Stimulated activated CD4-positive, alpha-beta T cell treated with anti-CD3 and anti-CD28 coated beads, TNF-alpha, amount 100 ng/mL, for 1 hour (primary cell): Measurements from ENCODE around the gene LILRA6.
"Not testable (repeated sequence)": the region's sequence is repeated elsewhere in the genome, so short reads cannot be mapped to it uniquely, and the experiment has no call there.

Experiments used
- DNase-seq, 3 donors: peaks; one replicate each; pipeline ENCODE4 v3.0.0-alpha.2; 2020; ENCODE audit warnings: low read depth in 3 of 3, low spot score in 1 of 3

The LILRA6 gene

DNA sequence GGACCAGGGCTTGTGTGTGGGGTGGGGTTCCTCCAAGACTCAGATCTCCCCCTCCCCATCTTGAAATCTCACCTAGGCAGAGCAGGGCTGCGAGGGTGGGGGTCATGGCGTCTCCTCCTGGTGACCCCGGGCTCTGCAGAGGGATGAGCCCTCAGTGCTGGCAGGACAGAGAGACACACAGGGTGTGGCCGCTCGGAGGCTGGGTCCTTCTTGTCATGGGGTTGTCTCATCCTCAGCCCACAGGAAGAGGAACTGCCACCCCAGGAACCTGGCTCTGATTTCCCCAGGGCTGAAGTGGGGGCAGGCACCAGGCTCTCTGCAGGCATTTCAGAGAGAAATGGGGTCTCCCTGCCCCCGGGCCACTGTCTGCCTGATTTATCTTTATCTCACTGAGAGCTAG is at the start of gene LILRA6:
Gene LILRA6, minus strand, starts transcription at position 145 of the 400 bp plus-strand sequence.
- not testable (repeated sequence) for DNase-seq

GRCh38 chr19:54289160-54289559 is 46.6 kb upstream of the LILRA6 start:
- not testable (repeated sequence) for DNase-seq

DNA sequence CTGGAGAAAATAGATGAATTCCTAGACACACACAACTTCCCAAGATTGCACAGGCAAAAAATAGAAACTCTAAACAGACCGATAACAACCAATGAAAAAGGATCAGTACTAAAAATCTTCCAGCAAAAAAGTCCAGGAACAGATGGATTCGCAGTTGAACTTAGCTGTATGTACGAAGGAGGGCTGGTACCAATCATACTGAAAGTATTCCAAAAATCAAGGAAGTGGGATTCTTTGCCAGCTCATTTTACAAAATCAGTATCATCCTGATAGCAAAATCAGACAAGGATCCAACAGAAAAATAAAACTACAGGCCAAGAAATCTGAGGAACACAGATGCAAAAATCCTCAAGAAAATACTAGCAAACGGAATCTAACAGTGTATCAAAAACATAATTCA is 44.9 kb upstream of the LILRA6 start:
- no peak for DNase-seq

DNA sequence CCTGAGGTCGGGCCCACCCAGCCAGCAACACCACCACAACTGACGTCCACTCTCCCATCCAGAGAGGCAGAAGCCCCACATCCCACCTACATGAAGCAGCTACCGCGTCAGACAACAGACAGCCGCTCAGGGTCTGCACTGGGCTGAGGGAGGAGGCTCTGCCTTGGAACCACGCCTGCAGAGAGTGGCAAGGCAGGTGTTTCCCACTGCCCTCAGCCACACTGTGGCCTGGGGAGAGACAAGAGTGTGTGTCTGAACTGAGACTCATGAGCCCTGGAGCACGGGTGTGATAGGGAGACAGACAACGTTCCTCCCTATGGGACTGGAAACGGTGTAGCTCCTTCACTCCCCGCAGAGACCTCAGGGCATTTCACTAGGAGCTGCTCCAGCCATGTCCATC is 43.7 kb upstream of the LILRA6 start:
- not testable (repeated sequence) for DNase-seq

DNA sequence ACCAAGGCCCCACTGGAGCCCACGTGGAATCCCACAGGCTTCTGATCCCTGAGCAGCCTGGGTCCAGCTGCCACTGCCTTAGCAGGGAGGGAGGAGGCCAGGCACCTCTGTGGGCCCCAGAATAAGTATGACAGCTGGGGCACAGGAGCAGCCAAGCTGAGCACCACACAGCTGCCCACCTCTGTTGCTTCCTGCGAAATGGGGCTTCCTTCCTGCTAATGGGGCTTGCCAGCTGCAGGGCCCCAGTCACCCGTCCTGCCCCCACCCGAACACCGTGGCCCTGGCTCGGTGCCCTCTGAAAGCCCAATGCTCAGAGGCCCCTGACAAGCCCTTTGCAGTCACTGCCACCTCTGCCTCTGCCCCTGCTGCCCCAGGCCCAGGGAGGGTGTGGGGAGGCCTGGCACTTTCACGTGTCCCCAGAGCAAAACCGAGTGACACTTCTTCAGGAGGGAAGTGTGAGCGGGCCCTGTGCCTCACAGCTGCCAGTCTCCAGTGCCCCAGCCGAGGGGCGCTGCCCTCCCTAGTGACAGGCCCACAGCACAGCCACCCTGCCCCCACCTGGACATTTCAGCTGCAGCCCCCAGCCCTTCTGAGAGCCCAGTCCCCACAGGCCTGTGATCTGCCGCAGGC is 43.0 kb upstream of the LILRA6 start:
- not testable (repeated sequence) for DNase-seq

DNA sequence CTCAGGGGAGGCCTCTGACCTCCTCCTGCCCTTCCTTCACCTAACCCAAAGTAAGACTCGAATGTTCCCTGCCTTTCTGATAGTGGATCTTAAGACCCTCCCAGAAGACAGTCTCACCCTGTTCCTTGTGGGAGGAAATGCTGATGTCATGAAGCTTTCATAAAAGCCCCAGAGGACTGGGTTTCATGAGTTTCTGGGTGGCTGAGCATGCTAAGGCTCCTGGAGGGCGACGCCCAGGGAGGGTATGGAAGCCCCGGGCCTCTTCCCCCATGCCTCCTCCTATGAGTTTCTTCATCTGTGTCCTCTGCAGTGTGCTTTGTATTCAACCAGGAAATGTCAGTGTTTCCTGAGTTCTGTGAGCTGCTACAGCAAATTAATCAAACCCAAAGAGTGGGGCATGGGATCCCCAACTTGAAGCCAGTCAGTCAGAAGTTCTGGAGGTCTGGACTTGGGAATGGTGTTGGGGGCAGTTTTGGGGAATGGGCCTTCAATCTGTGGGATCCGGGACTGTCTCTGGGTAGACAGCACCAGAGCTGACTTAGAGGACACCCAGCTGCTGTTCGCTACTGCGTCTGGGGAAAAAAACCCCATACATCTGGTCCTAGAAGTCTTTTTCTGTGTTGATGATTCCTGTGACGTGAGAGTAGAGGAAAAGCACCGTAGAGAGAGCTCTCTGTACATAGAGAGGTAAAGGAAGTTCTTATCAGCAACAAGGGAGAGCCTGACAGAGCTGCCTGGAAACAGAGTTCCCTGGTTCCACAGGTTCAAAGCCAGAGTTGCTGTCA is 40.3 kb upstream of the LILRA6 start:
- no peak for DNase-seq

GRCh38 chr19:54281729-54282075 is 39.1 kb upstream of the LILRA6 start:
- not testable (repeated sequence) for DNase-seq

DNA sequence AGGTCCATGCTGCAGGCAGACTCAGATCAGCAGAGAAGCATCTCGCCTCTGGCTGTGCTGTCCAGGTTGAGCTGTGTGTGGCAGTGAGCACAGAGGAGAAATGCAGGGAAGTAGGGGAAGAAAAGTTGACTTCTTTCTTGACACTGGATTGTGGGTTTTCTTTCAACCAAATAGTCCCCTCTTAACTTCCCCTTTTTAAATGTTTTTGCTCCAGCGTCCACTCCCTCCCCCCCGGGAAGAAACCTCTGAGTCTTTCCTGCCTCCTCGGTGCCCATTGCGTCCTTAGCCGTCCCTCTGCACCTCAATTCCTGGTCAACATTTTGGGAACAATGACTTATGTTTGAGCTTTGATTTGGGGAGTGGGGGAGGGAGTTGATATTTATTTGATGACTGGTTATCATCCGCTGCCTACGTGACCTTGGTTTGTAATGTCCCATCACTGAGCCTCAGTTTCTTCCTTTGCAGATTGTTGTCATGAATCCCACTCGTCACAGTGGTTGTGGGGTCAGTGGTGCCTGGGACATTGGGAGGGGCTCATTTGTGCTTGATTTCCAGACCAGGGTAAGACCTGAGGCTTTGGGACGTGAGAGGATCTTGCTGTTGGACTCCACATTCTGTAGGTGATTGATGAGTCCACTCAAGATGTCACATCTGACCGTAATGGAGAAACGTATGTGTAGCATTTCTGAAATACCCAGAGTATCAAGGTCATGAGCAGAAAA is 38.6 kb upstream of the LILRA6 start, which contains the start of gene LILRB2:
Gene LILRB2, minus strand, starts transcription at position 104 of the 722 bp plus-strand sequence. CDS start 614 bp downstream, outside the sequence.
- DNase-seq: no peak

GRCh38 chr19:54280441-54280840 is 37.9 kb upstream of the LILRA6 start:
- DNase-seq: not testable (repeated sequence)

DNA sequence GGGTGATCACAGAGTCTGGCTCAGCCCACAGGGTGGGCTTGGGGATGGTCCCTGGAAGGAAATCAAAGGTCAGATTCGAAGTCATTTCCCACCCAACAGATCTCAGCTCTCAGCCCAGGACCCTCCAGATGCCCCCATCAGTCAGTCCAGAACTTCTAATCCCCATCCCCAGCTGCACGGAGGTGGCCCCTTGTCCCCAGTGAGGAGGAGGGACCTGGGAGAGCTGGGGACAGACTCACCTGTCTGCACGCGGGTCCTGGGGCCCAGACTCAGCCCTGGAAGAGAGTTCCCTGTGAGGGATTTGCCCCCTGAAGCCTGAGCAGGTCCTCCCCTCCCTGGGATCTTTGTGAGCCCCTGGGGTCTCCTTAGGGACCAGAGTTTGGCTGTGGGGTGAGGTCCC is 37.4 kb upstream of the LILRA6 start:
- DNase-seq: not testable (repeated sequence)

GRCh38 chr19:54279406-54279962 is 36.9 kb upstream of the LILRA6 start:
- DNase-seq: no peak

DNA sequence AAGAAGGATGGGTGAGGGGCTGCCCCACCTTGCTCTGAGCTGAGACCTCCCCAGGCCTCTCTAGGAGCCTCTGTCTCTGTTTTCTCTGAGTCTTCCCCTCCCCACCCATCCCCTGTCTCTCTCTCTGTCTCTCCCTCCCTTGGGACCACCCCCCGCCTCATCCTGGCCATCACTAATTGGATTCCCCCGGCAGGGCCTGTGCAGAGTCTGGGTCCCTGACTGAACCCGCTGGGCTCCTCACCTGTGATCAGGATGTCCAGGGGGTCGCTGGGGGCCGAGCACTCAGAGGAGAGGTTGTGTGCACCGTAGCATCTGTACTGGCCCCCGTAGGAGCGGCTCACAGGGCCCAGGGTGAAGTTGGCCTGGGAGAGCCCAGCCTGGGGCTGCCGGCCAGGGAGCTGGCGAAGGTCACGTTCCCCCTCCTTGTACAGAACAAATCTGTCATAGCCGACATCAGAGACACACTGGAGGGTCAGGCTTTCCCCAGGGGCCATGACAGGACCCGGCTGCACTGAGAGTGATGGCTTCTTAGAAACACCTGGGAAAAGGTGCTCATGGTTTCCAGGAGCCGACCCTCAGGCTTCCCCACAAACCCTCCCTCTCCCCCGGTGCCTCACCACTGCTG is 36.1 kb upstream of the LILRA6 start:
- not testable (repeated sequence) for DNase-seq

DNA sequence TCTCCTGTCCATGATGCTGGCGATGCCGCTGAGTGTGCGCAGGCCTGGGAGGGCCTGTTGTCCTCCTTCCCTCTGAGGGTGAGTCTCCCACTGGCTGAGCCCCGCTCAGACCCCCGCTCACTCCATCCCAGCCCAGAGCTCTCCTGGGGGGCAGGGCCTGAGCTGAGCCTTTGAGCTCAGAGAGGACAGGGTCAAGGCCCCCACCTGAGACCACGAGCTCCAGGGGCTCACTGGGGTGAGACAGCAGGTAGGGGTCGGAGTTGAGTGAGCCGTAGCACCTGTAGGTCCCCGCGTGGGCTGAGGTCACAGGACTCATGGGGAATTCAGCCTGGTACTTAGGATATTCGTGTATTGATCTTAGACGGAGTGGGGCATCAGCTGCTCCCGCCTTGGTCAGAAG is 35.5 kb upstream of the LILRA6 start:
- not testable (repeated sequence) for DNase-seq

DNA sequence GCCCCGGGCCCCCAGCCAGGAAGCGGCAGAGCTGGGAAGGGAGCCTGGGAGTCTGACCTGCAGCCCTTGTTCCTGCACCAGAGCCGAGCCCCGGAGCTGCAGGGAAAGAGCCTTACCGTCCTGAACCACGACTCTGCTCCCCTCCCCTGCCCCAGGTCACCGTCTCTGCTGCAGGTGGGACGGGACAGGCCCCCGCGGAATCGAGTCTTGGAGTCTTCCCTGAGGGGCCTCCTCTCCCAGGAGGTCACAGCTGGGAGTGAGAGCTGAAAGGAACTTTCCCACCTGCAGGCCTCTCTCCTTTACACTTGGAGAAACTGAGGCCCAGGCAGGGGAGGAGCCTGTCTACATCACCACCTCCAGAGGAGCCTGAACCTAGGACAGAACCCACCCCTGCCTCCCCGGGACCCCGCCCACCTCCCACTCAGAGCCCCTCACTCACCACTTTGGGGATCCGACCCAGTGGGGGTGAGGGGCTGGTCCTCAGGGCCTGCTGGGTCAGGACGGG is 34.6 kb upstream of the LILRA6 start:
- DNase-seq: not testable (repeated sequence)

DNA sequence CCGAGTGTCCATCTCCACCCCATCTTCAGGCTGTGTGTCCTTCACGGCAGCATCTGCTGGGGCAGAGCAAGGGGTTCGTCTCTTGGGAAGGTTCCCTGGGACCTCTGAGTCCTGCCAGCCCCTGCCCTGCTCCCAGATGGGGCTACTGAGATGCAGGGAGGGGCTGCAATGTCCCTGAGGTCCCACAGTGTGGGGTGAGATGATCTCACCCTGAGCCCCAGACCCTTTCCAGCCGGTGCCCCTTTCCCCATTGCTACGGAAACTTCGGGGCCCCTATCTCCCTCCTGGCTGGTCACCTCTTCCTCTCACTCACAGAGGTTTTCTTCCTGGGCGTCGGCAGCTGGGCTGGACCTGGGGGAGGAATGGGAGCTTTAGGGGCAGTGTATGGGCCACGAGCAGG is 33.4 kb upstream of the LILRA6 start:
- no peak for DNase-seq

DNA sequence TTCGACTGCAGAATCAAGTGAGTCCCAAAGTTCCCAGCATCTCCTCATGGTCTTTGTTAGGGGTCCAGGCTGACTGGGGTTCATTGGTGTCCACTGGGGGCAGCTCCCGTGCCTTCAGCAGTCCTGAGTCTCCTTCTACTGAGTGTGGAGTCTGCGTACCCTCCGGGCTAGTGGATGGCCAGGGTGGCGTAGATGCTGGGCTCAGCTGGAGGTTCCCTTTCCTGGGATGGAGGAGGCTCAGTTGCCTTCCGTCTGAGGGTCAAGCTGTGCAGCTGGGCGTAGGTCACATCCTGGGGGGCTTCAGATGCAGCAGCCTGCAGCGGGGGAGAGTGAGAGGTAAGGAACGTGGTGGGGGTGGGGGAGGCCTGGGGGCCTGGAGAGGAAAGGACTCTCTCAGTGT is 31.9 kb upstream of the LILRA6 start:
- DNase-seq: not testable (repeated sequence)

GRCh38 chr19:54273821-54274220 is 31.2 kb upstream of the LILRA6 start:
- DNase-seq: no peak

GRCh38 chr19:54272181-54272580 is 29.6 kb upstream of the LILRA6 start:
- not testable (repeated sequence) for DNase-seq

DNA sequence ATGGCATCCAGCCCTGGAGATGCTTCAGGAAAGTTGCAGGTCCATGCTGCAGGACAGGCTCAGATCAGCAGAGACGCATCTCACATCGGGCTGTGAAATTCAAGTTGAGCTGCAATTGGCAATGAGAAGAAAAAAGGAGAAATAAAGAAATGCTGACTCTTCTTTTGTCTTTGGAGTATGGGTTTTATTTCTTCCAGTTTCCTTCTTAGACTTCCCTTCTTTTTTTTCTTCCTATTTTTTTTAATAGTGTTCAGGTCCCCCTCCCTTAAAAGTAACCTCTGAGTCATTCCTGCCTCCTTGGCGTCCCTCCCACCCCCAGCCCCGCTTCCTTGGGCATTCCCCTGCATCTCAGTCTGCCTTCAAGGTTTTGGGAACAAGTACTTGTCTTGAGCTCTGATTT is 29.0 kb upstream of the LILRA6 start:
- not testable (repeated sequence) for DNase-seq

DNA sequence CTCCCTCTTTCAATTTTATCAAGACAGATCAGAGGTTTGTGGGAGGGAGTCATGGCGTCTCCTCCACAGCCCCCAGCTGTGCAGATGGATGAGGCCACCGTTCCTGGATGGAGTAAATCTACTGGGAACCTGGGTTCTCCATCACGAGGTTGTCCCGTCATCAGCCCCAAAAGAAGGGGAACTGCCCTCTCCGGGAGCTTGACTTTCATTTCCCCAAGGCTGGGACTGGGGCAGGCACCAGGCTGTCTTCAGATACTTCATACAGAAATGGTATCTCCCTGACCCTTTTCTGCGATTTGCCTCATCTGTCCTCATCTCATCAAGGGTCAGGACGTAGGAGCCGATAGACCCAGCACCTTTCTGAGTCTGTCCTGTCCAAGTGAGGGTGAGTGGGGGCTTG is 28.5 kb upstream of the LILRA6 start:
- DNase-seq: no peak

DNA sequence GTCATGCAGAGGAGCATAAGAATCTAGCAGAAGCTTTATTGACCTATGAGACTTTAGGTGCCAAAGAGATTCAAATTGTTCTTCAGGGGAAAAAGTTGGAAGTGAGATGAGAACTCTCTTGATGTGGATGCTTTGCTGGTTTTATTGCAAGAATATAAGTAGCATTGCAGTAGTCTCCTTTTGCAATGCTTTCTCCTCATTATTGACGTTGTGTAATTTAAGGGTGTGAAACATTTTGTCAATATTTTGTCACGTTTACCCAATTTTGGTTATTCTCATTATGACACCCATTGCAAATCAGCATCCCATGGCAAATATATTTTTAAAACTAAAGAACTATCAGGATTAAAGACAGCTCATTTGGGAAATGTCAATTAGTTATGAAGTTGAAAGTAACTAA is 26.3 kb upstream of the LILRA6 start:
- no peak for DNase-seq
